SK-N-SH (cell line): ENCODE data around the gene HTR2C. TPM values are rescaled to one million over a fixed set of nuclear protein-coding genes. Genes with fewer than 3 reads are reported as not detected.

ENCODE experiments used
- CTCF ChIA-PET: fragments of 300-600, 350-600 bp; formaldehyde crosslinking; extraction: SDS; loops from one replicate; lab custom pipeline; 2021; lab: Yijun Ruan, JAX
- POLR2A ChIA-PET: fragments of 350-600 bp; sonication (Branson Sonifier 250); formaldehyde crosslinking; extraction: SDS; loops from one replicate; lab custom pipeline; 2020; ENCODE audit warnings: antibody characterized with exemption, inconsistent platforms; lab: Yijun Ruan, JAX
- DNase-seq: peaks from one replicate; pipeline ENCODE4 v3.0.0; 2012
- H2AFZ ChIP-seq: fragments of 200-600 bp; sonication (generic); 2 replicates; pipeline ENCODE4 v1.8.1; 2016; ENCODE audit warnings: antibody characterized with exemption, mild to moderate bottlenecking, low read depth
- H3F3A ChIP-seq: fragments of 200-600 bp; sonication (generic); replicated peaks from 2 replicates; pipeline ENCODE3; 2016; ENCODE audit warnings: antibody characterized with exemption, mild to moderate bottlenecking; ENCODE audit not compliant: insufficient read depth
- H3K27ac ChIP-seq, 2 experiments: fragments of 200-500 bp in 1 of 2; fragments of 200-600 bp in 1 of 2; sonication (Bioruptor generic) in 1 of 2; sonication (generic), shearing (Covaris generic) in 1 of 2; 2 replicates each; pipeline versions ENCODE4 v1.5.1 to v1.6.1; 2014 to 2016; ENCODE audit warnings: low read depth in 2 of 2, inconsistent platforms in 1 of 2, low read length in 1 of 2, mild to moderate bottlenecking in 1 of 2, mixed read lengths in 1 of 2
- H3K27me3 ChIP-seq: fragments of 200-600 bp; sonication (generic), shearing (Covaris generic); 2 replicates; pipeline ENCODE4 v1.6.1; 2016; ENCODE audit warnings: mixed run types; ENCODE audit not compliant: insufficient read depth
- H3K36me3 ChIP-seq, 2 experiments: fragments of 200-500 bp in 1 of 2; fragments of 200-600 bp in 1 of 2; sonication (Bioruptor generic) in 1 of 2; sonication (generic) in 1 of 2; replicated peaks in 1 of 2; 2 replicates each; pipeline versions ENCODE3 to v1.5.1; 2014 to 2016; ENCODE audit warnings: low read length in 1 of 2, mild to moderate bottlenecking in 1 of 2; ENCODE audit not compliant: insufficient read depth in 2 of 2, control insufficient read depth in 1 of 2
- H3K4me1 ChIP-seq, 2 experiments: fragments of 200-500 bp in 1 of 2; fragments of 200-600 bp in 1 of 2; sonication (Bioruptor generic) in 1 of 2; sonication (generic), shearing (Covaris generic) in 1 of 2; 2 replicates each; pipeline versions ENCODE4 v1.5.1 to v1.6.1; 2014 to 2016; ENCODE audit warnings: low read depth in 1 of 2, low read length in 1 of 2, mixed run types in 1 of 2; ENCODE audit not compliant: insufficient read depth in 2 of 2, control insufficient read depth in 1 of 2
- H3K4me2 ChIP-seq: fragments of 200-600 bp; sonication (generic), shearing (Covaris generic); 2 replicates; pipeline ENCODE4 v1.6.1; 2017; ENCODE audit warnings: mixed run types
- H3K4me3 ChIP-seq, 2 experiments: fragments of 200-500 bp in 1 of 2; fragments of 200-600 bp in 1 of 2; sonication (Bioruptor generic) in 1 of 2; sonication (generic), shearing (Covaris generic) in 1 of 2; 2 replicates each; pipeline versions ENCODE4 v1.5.1 to v1.8.1; 2014 to 2016; ENCODE audit warnings: low read depth in 2 of 2, inconsistent platforms in 1 of 2, low read length in 1 of 2, mild to moderate bottlenecking in 1 of 2, mixed read lengths in 1 of 2, moderate library complexity in 1 of 2
- H3K79me2 ChIP-seq: fragments of 200-600 bp; sonication (generic); 2 replicates; pipeline ENCODE4 v1.8.1; 2017; ENCODE audit warnings: mild to moderate bottlenecking; ENCODE audit not compliant: insufficient read depth
- H3K9ac ChIP-seq: fragments of 200-600 bp; sonication (generic); 2 replicates; pipeline ENCODE4 v1.6.1; 2017; ENCODE audit warnings: mixed run types
- H3K9me2 ChIP-seq: fragments of 200-600 bp; sonication (generic); 2 replicates; pipeline ENCODE4 v1.6.1; 2017; ENCODE audit warnings: mixed run types
- H3K9me3 ChIP-seq: fragments of 200-600 bp; sonication (generic); 2 replicates; pipeline ENCODE4 v1.6.1; 2017; ENCODE audit warnings: mixed run types, mild to moderate bottlenecking, moderate library complexity
- H4K20me1 ChIP-seq: fragments of 200-600 bp; sonication (generic); 2 replicates; pipeline ENCODE4 v1.6.1; 2017; ENCODE audit warnings: mild to moderate bottlenecking, mixed run types; ENCODE audit not compliant: insufficient read depth
- ELF1 ChIP-seq: IDR thresholded peaks from 2 replicates; pipeline ENCODE4 v1.4.0; 2012
- EP300 ChIP-seq, 2 experiments: IDR thresholded peaks; 2 replicates each; pipeline versions ENCODE4 v1.4.0 to v1.6.1; 2012; ENCODE audit warnings: borderline replicate concordance in 1 of 2, low read depth in 1 of 2, low read length in 1 of 2
- EZH2phosphoT487 ChIP-seq: fragments of 200-600 bp; sonication (generic); IDR thresholded peaks from 2 replicates; pipeline ENCODE4 v1.6.1; 2017; ENCODE audit warnings: low read depth, mixed run types, mild to moderate bottlenecking, antibody characterized with exemption, moderate library complexity, borderline replicate concordance
- FOSL2 ChIP-seq: IDR thresholded peaks from 2 replicates; pipeline ENCODE4 v1.4.0; 2012; ENCODE audit warnings: low read depth, mild to moderate bottlenecking, moderate library complexity, borderline replicate concordance
- FOXJ3 ChIP-seq: sonication (generic); formaldehyde crosslinking; IDR thresholded peaks from 2 replicates; pipeline ENCODE4 v1.5.1; 2020; ENCODE audit warnings: mild to moderate bottlenecking, missing genetic modification reagents
- FOXM1 ChIP-seq: IDR thresholded peaks from 2 replicates; pipeline ENCODE4 v1.4.0; 2012; ENCODE audit warnings: low read depth, mild to moderate bottlenecking
- GABPA ChIP-seq: IDR thresholded peaks from 2 replicates; pipeline ENCODE4 v1.4.0; 2012; ENCODE audit warnings: low read depth, mild to moderate bottlenecking
- GATA2 ChIP-seq: sonication (generic); formaldehyde crosslinking; IDR thresholded peaks from 2 replicates; pipeline ENCODE4 v1.5.0; 2020; ENCODE audit warnings: mild to moderate bottlenecking, missing genetic modification reagents
- JUND ChIP-seq: IDR thresholded peaks from 2 replicates; pipeline ENCODE4 v1.4.0; 2012
- NRF1 ChIP-seq: IDR thresholded peaks from 2 replicates; pipeline ENCODE4 v1.6.1; 2012; ENCODE audit warnings: low read depth, mild to moderate bottlenecking, low read length
- RAD21 ChIP-seq: IDR thresholded peaks from 2 replicates; pipeline ENCODE4 v1.6.1; 2012; ENCODE audit warnings: mild to moderate bottlenecking, low read length
- RFX5 ChIP-seq: IDR thresholded peaks from 2 replicates; pipeline ENCODE4 v1.6.1; 2012; ENCODE audit warnings: mild to moderate bottlenecking, improper control_type of control experiment, low read length
- RXRA ChIP-seq: IDR thresholded peaks from 2 replicates; pipeline ENCODE4 v1.4.0; 2012; ENCODE audit warnings: low read depth, mild to moderate bottlenecking, borderline replicate concordance
- SIN3A ChIP-seq: IDR thresholded peaks from 2 replicates; pipeline ENCODE4 v1.6.1; 2012; ENCODE audit warnings: low read depth, mild to moderate bottlenecking, low read length, moderate library complexity, borderline replicate concordance
- SMC3 ChIP-seq: IDR thresholded peaks from 2 replicates; pipeline ENCODE4 v1.6.1; 2012; ENCODE audit warnings: low read depth, low read length, improper control_type of control experiment
- TCF12 ChIP-seq: IDR thresholded peaks from 2 replicates; pipeline ENCODE4 v1.4.0; 2012
- TEAD4 ChIP-seq: IDR thresholded peaks from 2 replicates; pipeline ENCODE4 v1.4.0; 2012; ENCODE audit warnings: mild to moderate bottlenecking, borderline replicate concordance; ENCODE audit not compliant: insufficient read depth
- WGBS: methylation state at CpG from one replicate; pipeline ENCODE4 v1.1.6; 2017; ENCODE audit warnings: low lambda C conversion rate; 5-methylcytosine and 5-hydroxymethylcytosine counted together
- polyA plus RNA-seq, 3 experiments: library from polyadenylated mRNA; depleted of rRNA; stranded (reverse); fragments of >200 nt; gene quantifications; 2 replicates each; pipeline ENCODE4 v1.2.3, GENCODE V29; 2012
- TF ChIP-seq, protein P1 (sequence below): IDR thresholded peaks from 2 replicates; pipeline ENCODE4; 2012
- TF ChIP-seq, protein P2 (sequence below): IDR thresholded peaks from 2 replicates; pipeline ENCODE4 v1.4.0; 2012; ENCODE audit warnings: low read depth
- TF ChIP-seq, protein P3 (sequence below): fragments of 200-600 bp; sonication (generic); IDR thresholded peaks from 2 replicates; pipeline ENCODE4 v1.6.1; 2017; ENCODE audit warnings: antibody characterized with exemption, mild to moderate bottlenecking, moderate library complexity
- TF ChIP-seq, protein P4 (sequence below): IDR thresholded peaks from 2 replicates; pipeline ENCODE4 v1.6.1; 2012; ENCODE audit warnings: mild to moderate bottlenecking, low read depth, low read length, moderate library complexity

Gene HTR2C
- polyA plus RNA-seq, 1 of the 3 experiments (the other 2 are of a cell fraction): 0.02 TPM

DNA sequence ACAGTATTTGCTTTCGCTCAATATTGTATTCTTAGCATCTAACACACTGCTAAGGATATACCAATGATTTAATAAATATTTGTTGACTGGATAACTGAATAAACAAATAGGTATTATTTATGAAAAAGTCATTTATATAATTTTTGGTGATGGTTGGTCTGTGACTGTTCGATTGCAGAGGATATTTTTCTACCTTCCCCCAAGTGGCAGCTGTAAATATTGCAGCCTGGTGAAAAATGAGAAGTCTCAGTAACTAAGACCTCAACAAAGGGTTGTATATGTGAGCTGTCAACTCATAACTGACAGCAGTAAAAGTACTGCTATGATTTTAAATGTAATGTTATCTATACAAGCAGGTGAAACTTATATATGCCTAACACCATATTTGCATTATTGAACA, 36.0 kb downstream of the HTR2C start:
- CTCF ChIA-PET: interaction anchor here (1.0 to 3.0 kb wide), 5 partner anchors 9 to 23 kb away, joined by 3 to 25 read pairs (median 4); no protein-coding TSS in a partner anchor
- DNase-seq: peak; percentile 21

More for the DNA sequence above, 36.0 kb downstream of the HTR2C start:
- TF ChIP-seq GABPA (no peak), GATA2 (no peak), SMC3 (0 out of 2 replicates have a peak, but pooled peaks have one; percentile 5), FOXJ3 (no peak), RAD21 (peak; percentile 23; the same call in 1 of the 2 replicates), TEAD4 (no peak), SIN3A (no peak), EP300 (IDR thresholded peaks at IDR 0.05; ENCODE audit: borderline replicate concordance in 1 of 2, low read depth in 1 of 2, low read length in 1 of 2) (no peak), RXRA (no peak), FOSL2 (no peak), ELF1 (no peak), JUND (no peak), RFX5 (no peak), FOXM1 (no peak), EZH2phosphoT487 (no peak), TCF12 (no peak), NRF1 (no peak)
- TF ChIP-seq, protein P1, sequence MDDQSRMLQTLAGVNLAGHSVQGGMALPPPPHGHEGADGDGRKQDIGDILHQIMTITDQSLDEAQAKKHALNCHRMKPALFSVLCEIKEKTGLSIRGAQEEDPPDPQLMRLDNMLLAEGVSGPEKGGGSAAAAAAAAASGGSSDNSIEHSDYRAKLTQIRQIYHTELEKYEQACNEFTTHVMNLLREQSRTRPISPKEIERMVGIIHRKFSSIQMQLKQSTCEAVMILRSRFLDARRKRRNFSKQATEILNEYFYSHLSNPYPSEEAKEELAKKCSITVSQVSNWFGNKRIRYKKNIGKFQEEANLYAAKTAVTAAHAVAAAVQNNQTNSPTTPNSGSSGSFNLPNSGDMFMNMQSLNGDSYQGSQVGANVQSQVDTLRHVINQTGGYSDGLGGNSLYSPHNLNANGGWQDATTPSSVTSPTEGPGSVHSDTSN: no peak
- TF ChIP-seq, protein P2, sequence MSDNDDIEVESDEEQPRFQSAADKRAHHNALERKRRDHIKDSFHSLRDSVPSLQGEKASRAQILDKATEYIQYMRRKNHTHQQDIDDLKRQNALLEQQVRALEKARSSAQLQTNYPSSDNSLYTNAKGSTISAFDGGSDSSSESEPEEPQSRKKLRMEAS: no peak
- TF ChIP-seq, protein P3, sequence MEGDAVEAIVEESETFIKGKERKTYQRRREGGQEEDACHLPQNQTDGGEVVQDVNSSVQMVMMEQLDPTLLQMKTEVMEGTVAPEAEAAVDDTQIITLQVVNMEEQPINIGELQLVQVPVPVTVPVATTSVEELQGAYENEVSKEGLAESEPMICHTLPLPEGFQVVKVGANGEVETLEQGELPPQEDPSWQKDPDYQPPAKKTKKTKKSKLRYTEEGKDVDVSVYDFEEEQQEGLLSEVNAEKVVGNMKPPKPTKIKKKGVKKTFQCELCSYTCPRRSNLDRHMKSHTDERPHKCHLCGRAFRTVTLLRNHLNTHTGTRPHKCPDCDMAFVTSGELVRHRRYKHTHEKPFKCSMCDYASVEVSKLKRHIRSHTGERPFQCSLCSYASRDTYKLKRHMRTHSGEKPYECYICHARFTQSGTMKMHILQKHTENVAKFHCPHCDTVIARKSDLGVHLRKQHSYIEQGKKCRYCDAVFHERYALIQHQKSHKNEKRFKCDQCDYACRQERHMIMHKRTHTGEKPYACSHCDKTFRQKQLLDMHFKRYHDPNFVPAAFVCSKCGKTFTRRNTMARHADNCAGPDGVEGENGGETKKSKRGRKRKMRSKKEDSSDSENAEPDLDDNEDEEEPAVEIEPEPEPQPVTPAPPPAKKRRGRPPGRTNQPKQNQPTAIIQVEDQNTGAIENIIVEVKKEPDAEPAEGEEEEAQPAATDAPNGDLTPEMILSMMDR: peak; percentile 64
- TF ChIP-seq, protein P4, sequence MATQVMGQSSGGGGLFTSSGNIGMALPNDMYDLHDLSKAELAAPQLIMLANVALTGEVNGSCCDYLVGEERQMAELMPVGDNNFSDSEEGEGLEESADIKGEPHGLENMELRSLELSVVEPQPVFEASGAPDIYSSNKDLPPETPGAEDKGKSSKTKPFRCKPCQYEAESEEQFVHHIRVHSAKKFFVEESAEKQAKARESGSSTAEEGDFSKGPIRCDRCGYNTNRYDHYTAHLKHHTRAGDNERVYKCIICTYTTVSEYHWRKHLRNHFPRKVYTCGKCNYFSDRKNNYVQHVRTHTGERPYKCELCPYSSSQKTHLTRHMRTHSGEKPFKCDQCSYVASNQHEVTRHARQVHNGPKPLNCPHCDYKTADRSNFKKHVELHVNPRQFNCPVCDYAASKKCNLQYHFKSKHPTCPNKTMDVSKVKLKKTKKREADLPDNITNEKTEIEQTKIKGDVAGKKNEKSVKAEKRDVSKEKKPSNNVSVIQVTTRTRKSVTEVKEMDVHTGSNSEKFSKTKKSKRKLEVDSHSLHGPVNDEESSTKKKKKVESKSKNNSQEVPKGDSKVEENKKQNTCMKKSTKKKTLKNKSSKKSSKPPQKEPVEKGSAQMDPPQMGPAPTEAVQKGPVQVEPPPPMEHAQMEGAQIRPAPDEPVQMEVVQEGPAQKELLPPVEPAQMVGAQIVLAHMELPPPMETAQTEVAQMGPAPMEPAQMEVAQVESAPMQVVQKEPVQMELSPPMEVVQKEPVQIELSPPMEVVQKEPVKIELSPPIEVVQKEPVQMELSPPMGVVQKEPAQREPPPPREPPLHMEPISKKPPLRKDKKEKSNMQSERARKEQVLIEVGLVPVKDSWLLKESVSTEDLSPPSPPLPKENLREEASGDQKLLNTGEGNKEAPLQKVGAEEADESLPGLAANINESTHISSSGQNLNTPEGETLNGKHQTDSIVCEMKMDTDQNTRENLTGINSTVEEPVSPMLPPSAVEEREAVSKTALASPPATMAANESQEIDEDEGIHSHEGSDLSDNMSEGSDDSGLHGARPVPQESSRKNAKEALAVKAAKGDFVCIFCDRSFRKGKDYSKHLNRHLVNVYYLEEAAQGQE: no peak
- H4K20me1 ChIP-seq: no peaks in the 10 kb centered on the region
- no peak overlapping the region for H3K27ac ChIP-seq
- POLR2A ChIA-PET: no interaction called here
- H3F3A ChIP-seq: no peaks in the 10 kb centered on the region
- no peak overlapping the region for H2AFZ ChIP-seq
- no peaks in the 10 kb centered on the region for H3K27me3 ChIP-seq
- no peaks in the 10 kb centered on the region for H3K4me1 ChIP-seq
- H3K9me2 ChIP-seq: no peaks in the 10 kb centered on the region
- no peak overlapping the region for H3K9ac ChIP-seq
- H3K9me3 ChIP-seq: no peaks in the 10 kb centered on the region
- no peaks in the 10 kb centered on the region for H3K79me2 ChIP-seq
- 37% methylated on average over 2 of the region's 2 CpGs for WGBS
- H3K4me3 ChIP-seq: no peak overlapping the region
- no peak overlapping the region for H3K4me2 ChIP-seq
- no peaks in the 10 kb centered on the region for H3K36me3 ChIP-seq
